Colonic mucosa (tissue), 4 donors: ENCODE data around the gene TMEM131. TPM values are rescaled to one million over a fixed set of nuclear protein-coding genes. Genes with fewer than 3 reads are reported as not detected.
"Not testable (repeated sequence)": the region's sequence is repeated elsewhere in the genome, so short reads cannot be mapped to it uniquely, and the experiment has no call there.

Experiments used
- DNase-seq: peaks from one replicate; pipeline ENCODE4 v3.0.0-alpha.2; 2020
- H3K27ac ChIP-seq: fragments of 200-600 bp; one replicate; pipeline ENCODE4 v1.8.0; 2021
- H3K27me3 ChIP-seq: fragments of 200-600 bp; one replicate; pipeline ENCODE4 v1.8.0; 2021
- H3K36me3 ChIP-seq: fragments of 200-600 bp; one replicate; pipeline ENCODE4 v1.8.0; 2021
- H3K4me1 ChIP-seq: fragments of 200-600 bp; one replicate; pipeline ENCODE4 v1.8.0; 2021; ENCODE audit warnings: mild to moderate bottlenecking
- H3K4me3 ChIP-seq: fragments of 200-600 bp; one replicate; pipeline ENCODE4 v1.8.0; 2021
- H3K9ac ChIP-seq, 2 donors: one replicate each; pipeline ENCODE4 v1.7.0; 2013; ENCODE audit warnings: control low read depth in 2 of 2, low read depth in 2 of 2, low read length in 2 of 2
- H3K9me3 ChIP-seq: fragments of 200-600 bp; one replicate; pipeline ENCODE4 v1.8.0; 2021
- intact Hi-C: fragments of 100-400 bp; cut with DNase I; formaldehyde crosslinking; loops from one replicate; pipeline ENCODE4 v1.14.1; 2022
- total RNA-seq, 2 donors: library from RNA; stranded (reverse); fragmentation: NEBNext Ultra II Directional in 1 of 2; extraction: Animal tissue kit (Norgen Biotek cat#: 25700) in 1 of 2; gene quantifications; one replicate each; pipeline ENCODE4 v1.2.1, GENCODE V29; 2021
- TF ChIP-seq, protein P1 (sequence below): fragments of 200-600 bp; IDR thresholded peaks from one replicate; pipeline ENCODE4 v1.8.0; 2022; ENCODE audit warnings: antibody characterized with exemption, mild to moderate bottlenecking
- donor health status: healthy.
- donor health status: DM: no; HTN: no; CAD: no.
- donor health status: DM: no; HTN: no; CAD: no.

Gene TMEM131
- total RNA-seq, 2 donors from 2014 or later = 52.4 to 60.8 TPM

- peaks cover 4% of the 10 kb centered on the region for H3K36me3 ChIP-seq
- no peak overlapping the region for H3K4me3 ChIP-seq
- intact Hi-C loops = no loop called here
Measured at GRCh38 chr2:97926946-97927345, 68.8 kb downstream of the TMEM131 start.

DNA sequence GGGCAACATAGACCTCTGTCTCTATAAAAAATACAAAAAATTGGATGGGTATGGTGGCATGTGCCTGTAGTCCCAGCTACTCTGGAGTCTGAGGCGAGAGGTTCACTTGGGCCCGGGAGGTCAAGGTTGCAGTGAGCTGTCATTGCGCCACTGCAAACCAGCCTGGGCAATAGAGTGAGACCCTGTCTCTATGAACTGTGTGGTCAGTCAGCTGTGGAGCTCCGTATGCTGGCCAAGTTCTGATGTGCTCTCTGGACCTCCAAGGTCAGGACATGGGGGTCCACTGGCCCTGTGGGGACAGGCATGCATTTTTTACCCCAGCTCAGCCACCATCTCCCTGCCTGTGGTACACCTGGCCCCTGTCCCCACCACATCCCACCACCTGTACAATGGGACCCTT is 71.6 kb downstream of the TMEM131 start:
- TF ChIP-seq, protein P1, sequence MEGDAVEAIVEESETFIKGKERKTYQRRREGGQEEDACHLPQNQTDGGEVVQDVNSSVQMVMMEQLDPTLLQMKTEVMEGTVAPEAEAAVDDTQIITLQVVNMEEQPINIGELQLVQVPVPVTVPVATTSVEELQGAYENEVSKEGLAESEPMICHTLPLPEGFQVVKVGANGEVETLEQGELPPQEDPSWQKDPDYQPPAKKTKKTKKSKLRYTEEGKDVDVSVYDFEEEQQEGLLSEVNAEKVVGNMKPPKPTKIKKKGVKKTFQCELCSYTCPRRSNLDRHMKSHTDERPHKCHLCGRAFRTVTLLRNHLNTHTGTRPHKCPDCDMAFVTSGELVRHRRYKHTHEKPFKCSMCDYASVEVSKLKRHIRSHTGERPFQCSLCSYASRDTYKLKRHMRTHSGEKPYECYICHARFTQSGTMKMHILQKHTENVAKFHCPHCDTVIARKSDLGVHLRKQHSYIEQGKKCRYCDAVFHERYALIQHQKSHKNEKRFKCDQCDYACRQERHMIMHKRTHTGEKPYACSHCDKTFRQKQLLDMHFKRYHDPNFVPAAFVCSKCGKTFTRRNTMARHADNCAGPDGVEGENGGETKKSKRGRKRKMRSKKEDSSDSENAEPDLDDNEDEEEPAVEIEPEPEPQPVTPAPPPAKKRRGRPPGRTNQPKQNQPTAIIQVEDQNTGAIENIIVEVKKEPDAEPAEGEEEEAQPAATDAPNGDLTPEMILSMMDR = no peak
- Histone ChIP-seq H3K27ac (no peak overlapping the region), H3K4me1 (no peaks in the 10 kb centered on the region), H3K9me3 (no peaks in the 10 kb centered on the region), H3K27me3 (no peaks in the 10 kb centered on the region), H3K4me3 (no peak overlapping the region), H3K36me3 (peaks cover 4% of the 10 kb centered on the region), H3K9ac (no peak overlapping the region)
- intact Hi-C loops = no loop called here
- DNase-seq = no peak

More at GRCh38 chr2:97926946-97927345, 68.8 kb downstream of the TMEM131 start:
- H3K4me1 ChIP-seq = no peaks in the 10 kb centered on the region
- H3K27me3 ChIP-seq = no peaks in the 10 kb centered on the region
- no peaks in the 10 kb centered on the region for H3K9me3 ChIP-seq
- TF ChIP-seq, protein P1 = no peak
- H3K27ac ChIP-seq = no peak overlapping the region
- H3K9ac ChIP-seq = no peak overlapping the region
- DNase-seq = no peak

- Histone ChIP-seq H3K27me3 (no peaks in the 10 kb centered on the region), H3K27ac (no peak overlapping the region), H3K36me3 (peaks cover 1% of the 10 kb centered on the region), H3K9ac (no peak overlapping the region), H3K9me3 (no peaks in the 10 kb centered on the region), H3K4me3 (no peak overlapping the region), H3K4me1 (no peaks in the 10 kb centered on the region)
- TF ChIP-seq, protein P1 = no peak
- no peak for DNase-seq
- intact Hi-C loops = no loop called here
Measured at GRCh38 chr2:97919858-97920257, 75.9 kb downstream of the TMEM131 start.

DNA sequence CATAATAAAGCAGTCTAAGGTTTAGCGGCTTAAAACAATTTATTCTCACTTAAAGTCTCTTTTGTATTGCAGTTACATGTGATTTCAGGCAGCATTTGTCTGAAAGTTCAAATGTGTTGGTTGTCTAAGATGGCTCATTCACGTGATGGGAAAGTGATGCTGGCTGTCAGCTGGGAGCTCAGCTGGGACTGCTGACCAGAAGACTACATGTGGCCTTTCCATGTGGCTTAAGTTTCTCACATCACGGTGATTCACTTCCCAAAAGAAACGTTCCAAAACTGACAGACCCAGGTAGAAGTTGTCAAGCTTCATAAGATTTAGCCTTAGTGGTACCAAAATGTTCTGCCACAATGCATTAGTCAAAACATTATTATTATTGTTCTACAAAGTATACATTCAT is 76.9 kb downstream of the TMEM131 start:
- no peak for DNase-seq
- Histone ChIP-seq H3K27ac (no peak overlapping the region), H3K36me3 (no peaks in the 10 kb centered on the region), H3K9ac (no peak overlapping the region), H3K4me1 (no peaks in the 10 kb centered on the region), H3K9me3 (no peaks in the 10 kb centered on the region), H3K27me3 (no peaks in the 10 kb centered on the region), H3K4me3 (no peak overlapping the region)
- intact Hi-C loops = no loop called here
- TF ChIP-seq, protein P1 = no peak

DNA sequence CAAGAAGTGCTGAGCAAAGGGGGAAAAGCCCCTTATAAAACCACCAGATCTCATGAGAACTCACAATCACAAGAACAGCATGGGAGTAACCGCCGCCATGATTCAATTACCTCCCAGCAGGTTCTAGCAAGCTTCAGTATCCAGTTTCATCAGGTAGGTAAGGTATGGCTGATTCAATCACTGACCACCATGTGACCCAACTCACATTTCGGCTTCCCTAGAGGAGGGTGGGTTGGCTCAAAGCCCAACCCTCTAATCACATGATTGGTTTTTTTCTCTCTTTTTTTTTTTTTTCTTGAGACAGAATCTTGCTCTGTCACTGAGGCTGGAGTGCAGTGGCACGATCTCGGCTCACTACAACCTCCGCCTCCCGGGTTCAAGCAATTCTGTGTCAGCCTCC is 78.1 kb downstream of the TMEM131 start:
- intact Hi-C loops, H3K27me3 ChIP-seq, H3K4me1 ChIP-seq, H3K36me3 ChIP-seq, H3K27ac ChIP-seq, H3K9ac ChIP-seq, H3K9me3 ChIP-seq, DNase-seq, H3K4me3 ChIP-seq: not testable (repeated sequence)

- TF ChIP-seq, protein P1 = no peak
- Histone ChIP-seq H3K4me3 (no peak overlapping the region), H3K9ac (no peak overlapping the region), H3K4me1 (no peaks in the 10 kb centered on the region), H3K9me3 (no peaks in the 10 kb centered on the region), H3K27ac (no peak overlapping the region), H3K36me3 (no peaks in the 10 kb centered on the region), H3K27me3 (no peaks in the 10 kb centered on the region)
- intact Hi-C loops = no loop called here
- no peak for DNase-seq
Measured at GRCh38 chr2:97914691-97915213, 81.0 kb downstream of the TMEM131 start.
